Stimulated activated CD4-positive, alpha-beta T cell treated with anti-CD3 and anti-CD28 coated beads, Interleukin-2, amount 100 ng/mL, for 48 hours (primary cell): ENCODE results near the gene ACTN4.
"Not testable (repeated sequence)": the region's sequence is repeated elsewhere in the genome, so short reads cannot be mapped to it uniquely, and the experiment has no call there.

ENCODE experiments used
- DNase-seq, 2 donors: peaks; one replicate each; pipeline ENCODE4 v3.0.0-alpha.2; 2020

The ACTN4 gene

GRCh38 chr19:38741670-38742069 is 94.2 kb downstream of the ACTN4 start:
- DNase-seq: no peak

- DNase-seq: no peak
These were observed 94.8 kb downstream of the ACTN4 start for GRCh38 chr19:38742296-38742695.

GRCh38 chr19:38742906-38743305 is 95.5 kb downstream of the ACTN4 start:
- DNase-seq: no peak

GRCh38 chr19:38743394-38744297 is 96.2 kb downstream of the ACTN4 start:
- no peak for DNase-seq

GRCh38 chr19:38744298-38744681 is 96.8 kb downstream of the ACTN4 start, which contains the start of gene CAPN12:
CAPN12 (minus strand) TSS chr19:38744474; CDS start chr19:38744165, 309 bp downstream.
- DNase-seq: no peak

GRCh38 chr19:38744874-38745273 is 97.4 kb downstream of the ACTN4 start:
- no peak for DNase-seq

GRCh38 chr19:38745316-38745715 is 97.9 kb downstream of the ACTN4 start:
- no peak for DNase-seq

- DNase-seq: not testable (repeated sequence)
These were observed 106.3 kb downstream of the ACTN4 start for GRCh38 chr19:38753783-38754182.

GRCh38 chr19:38754196-38754595 is 106.7 kb downstream of the ACTN4 start:
- not testable (repeated sequence) for DNase-seq

- DNase-seq: no peak
These were observed 112.1 kb downstream of the ACTN4 start for GRCh38 chr19:38759590-38760003.

GRCh38 chr19:38760805-38761517 is 113.5 kb downstream of the ACTN4 start:
- not testable (repeated sequence) for DNase-seq

- DNase-seq: not testable (repeated sequence)
These were observed 114.5 kb downstream of the ACTN4 start for GRCh38 chr19:38761884-38762389.

- no peak for DNase-seq
These were observed 116.4 kb downstream of the ACTN4 start for GRCh38 chr19:38763795-38764220.

- DNase-seq: no peak
These were observed 117.8 kb downstream of the ACTN4 start for GRCh38 chr19:38765214-38765613.

- no peak for DNase-seq
These were observed 119.0 kb downstream of the ACTN4 start for GRCh38 chr19:38766276-38767047.

GRCh38 chr19:38769635-38770211 is 122.3 kb downstream of the ACTN4 start:
- DNase-seq: peak; percentile 84 to 91

GRCh38 chr19:38770228-38770948 is 122.9 kb downstream of the ACTN4 start:
- DNase-seq: not testable (repeated sequence)

- not testable (repeated sequence) for DNase-seq
These were observed 123.5 kb downstream of the ACTN4 start for GRCh38 chr19:38770949-38771275.

GRCh38 chr19:38771569-38771968 is 124.1 kb downstream of the ACTN4 start:
- DNase-seq: not testable (repeated sequence)

- no peak for DNase-seq
These were observed 126.2 kb downstream of the ACTN4 start, which contains the start of gene LGALS7 for GRCh38 chr19:38773469-38774177. LGALS7 (minus strand) TSS chr19:38773517; CDS start chr19:38773492, 25 bp downstream.
